Fibroblast of pulmonary artery (primary cell): ENCODE measurements around the gene PAX8.
"Not testable (repeated sequence)": the region's sequence is repeated elsewhere in the genome, so short reads cannot be mapped to it uniquely, and the experiment has no call there.

ENCODE experiments used
- DNase-seq: peaks from one replicate; pipeline ENCODE4 v3.0.0-alpha.2; 2010; ENCODE audit warnings: low read depth
- H3K4me3 ChIP-seq: replicated peaks from 2 replicates; pipeline ENCODE4 v1.5.1; 2011; ENCODE audit warnings: low read depth, mild to moderate bottlenecking, control low read depth, low read length, moderate library complexity
- TF ChIP-seq, protein P1 (sequence below): IDR thresholded peaks from 2 replicates; pipeline ENCODE4 v1.5.1; 2011; ENCODE audit warnings: mild to moderate bottlenecking, control low read depth, low read length, inconsistent platforms; ENCODE audit errors: missing control alignments

The PAX8 gene

GRCh38 chr2:113278742-113279139 is at the start of gene PAX8:
Gene PAX8, minus strand, starts transcription at chr2:113278921. Its CDS starts 527 bp downstream, at chr2:113278394.
- TF ChIP-seq, protein P1, sequence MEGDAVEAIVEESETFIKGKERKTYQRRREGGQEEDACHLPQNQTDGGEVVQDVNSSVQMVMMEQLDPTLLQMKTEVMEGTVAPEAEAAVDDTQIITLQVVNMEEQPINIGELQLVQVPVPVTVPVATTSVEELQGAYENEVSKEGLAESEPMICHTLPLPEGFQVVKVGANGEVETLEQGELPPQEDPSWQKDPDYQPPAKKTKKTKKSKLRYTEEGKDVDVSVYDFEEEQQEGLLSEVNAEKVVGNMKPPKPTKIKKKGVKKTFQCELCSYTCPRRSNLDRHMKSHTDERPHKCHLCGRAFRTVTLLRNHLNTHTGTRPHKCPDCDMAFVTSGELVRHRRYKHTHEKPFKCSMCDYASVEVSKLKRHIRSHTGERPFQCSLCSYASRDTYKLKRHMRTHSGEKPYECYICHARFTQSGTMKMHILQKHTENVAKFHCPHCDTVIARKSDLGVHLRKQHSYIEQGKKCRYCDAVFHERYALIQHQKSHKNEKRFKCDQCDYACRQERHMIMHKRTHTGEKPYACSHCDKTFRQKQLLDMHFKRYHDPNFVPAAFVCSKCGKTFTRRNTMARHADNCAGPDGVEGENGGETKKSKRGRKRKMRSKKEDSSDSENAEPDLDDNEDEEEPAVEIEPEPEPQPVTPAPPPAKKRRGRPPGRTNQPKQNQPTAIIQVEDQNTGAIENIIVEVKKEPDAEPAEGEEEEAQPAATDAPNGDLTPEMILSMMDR, result no peak
- no peak within 1 kb of the TSS for H3K4me3 ChIP-seq
- no peak for DNase-seq

GRCh38 chr2:113328043-113328442 is 49.3 kb upstream of the PAX8 start:
- H3K4me3 ChIP-seq, result no peak overlapping the region

DNA sequence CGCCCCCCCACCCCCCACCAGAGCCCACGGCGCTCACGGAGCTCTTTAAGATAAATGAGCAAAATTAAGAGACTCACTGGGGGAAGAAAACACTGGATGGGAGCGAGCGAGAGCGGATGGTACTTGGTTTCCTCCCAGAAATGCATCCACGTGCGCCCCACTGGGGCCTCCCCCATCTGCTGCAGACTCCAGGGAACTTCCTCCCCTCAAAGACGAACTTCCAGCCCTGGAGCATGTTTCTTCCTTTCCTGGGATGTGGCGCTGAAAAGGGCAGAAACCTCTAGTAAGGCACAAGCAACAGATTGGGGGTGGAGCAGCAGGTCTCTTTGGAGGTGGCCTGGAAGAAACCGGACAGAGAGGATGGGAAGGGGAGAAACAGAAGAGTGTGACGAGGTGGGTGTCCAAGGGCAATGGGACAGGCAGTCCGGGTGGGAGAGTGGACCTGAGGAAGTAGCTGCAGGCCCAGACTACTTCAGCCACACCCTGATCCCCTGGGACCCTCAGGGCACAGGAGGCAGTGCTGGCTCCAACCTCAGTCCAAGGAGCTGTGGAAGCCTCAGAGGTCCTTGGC is 46.5 kb upstream of the PAX8 start:
- peak overlapping the region; percentile 47 for H3K4me3 ChIP-seq
- peak; percentile 4 for DNase-seq

More at GRCh38 chr2:113328043-113328442, 49.3 kb upstream of the PAX8 start:
- no peak for DNase-seq
- TF ChIP-seq, protein P1, result no peak

GRCh38 chr2:113324684-113325160 is 46.0 kb upstream of the PAX8 start:
- peak overlapping the region; percentile 47 for H3K4me3 ChIP-seq
- TF ChIP-seq, protein P1, result no peak
- DNase-seq, result peak; percentile 57

GRCh38 chr2:113323129-113323528 is 44.4 kb upstream of the PAX8 start:
- not testable (repeated sequence) for DNase-seq, H3K4me3 ChIP-seq

GRCh38 chr2:113320106-113320505 is 41.4 kb upstream of the PAX8 start:
- H3K4me3 ChIP-seq, DNase-seq: not testable (repeated sequence)

DNA sequence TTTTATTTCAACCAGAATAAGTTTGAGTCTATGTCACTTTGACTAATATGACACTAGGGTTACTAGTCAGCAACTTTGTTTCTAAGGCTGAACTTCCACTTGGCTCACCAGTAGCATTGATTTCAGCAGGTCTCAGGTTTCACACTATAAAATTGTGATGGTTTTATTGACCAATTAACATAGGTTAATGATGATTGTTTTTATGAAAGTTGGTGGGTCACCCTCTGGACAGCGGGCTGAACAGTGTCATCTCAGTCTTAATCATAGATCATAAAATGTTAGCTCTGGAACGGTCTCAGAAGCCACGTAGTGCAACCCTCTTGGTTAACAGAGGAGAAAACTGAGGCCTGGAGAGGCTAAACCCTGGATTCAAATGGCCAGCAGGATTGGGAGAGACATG is 40.2 kb upstream of the PAX8 start:
- not testable (repeated sequence) for DNase-seq, H3K4me3 ChIP-seq

DNA sequence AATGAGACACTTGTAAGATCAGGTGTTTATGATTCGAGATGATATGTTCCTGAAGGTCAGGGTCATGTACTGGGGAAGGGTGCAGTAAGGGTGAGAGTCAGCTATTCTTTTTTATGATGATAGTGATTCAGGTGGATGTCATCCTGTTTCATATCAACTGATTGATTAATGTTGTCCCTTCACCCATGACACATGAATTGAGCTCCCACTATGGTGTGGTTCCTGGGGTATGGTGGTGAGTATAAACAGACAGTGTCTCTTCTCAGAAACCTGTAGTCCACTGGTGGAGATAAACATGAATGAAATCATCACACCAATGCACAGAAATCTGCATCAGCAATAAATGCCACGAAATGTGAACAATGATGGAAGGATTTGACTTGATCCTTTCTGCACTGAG is 37.4 kb upstream of the PAX8 start:
- TF ChIP-seq, protein P1, result no peak
- no peak overlapping the region for H3K4me3 ChIP-seq
- no peak for DNase-seq

GRCh38 chr2:113314663-113315062 is 35.9 kb upstream of the PAX8 start:
- H3K4me3 ChIP-seq, DNase-seq: not testable (repeated sequence)

- not testable (repeated sequence) for H3K4me3 ChIP-seq, DNase-seq
These were observed 35.5 kb upstream of the PAX8 start for GRCh38 chr2:113314176-113314575.

DNA sequence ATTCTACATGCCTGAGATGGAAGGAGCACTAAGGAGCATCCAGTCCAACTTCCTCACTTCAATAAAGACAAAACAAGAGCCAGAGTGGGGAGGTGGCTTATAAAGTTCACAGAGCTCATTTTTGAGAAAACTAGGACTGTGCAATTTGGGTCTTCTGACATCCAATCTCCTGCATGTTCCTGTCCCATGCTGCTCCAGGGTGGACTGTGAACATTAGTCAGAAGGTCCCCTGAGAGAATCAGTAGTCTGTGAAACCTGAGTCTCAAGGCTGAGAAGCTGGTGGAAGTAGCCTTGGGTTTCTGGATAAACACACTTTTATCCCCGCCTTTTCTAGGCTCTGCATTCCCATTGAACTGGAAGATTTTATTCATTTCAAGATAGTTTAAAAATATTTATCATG is 33.1 kb upstream of the PAX8 start:
- DNase-seq, H3K4me3 ChIP-seq: not testable (repeated sequence)

DNA sequence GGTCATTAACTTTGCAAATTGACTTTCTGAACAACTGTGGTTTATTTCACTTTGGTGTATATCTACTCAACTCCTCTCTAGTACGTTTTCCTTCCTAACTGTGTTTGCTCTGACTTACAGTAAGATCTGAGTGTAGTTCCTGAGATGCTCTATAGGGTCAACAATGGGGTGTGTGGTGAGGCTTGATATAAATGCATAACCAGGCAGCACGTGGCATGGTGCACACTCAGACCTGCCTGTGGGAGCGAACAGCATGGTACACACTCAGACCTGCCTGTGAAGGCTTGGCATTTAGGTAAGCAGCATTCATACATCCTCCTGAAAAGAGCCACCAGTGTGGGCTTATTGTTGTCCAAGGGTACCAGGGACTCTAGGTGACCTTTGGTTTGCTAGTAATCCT is 32.5 kb upstream of the PAX8 start:
- not testable (repeated sequence) for DNase-seq, H3K4me3 ChIP-seq
